ENCODE results near the gene VPS37C.

The VPS37C gene

DNA sequence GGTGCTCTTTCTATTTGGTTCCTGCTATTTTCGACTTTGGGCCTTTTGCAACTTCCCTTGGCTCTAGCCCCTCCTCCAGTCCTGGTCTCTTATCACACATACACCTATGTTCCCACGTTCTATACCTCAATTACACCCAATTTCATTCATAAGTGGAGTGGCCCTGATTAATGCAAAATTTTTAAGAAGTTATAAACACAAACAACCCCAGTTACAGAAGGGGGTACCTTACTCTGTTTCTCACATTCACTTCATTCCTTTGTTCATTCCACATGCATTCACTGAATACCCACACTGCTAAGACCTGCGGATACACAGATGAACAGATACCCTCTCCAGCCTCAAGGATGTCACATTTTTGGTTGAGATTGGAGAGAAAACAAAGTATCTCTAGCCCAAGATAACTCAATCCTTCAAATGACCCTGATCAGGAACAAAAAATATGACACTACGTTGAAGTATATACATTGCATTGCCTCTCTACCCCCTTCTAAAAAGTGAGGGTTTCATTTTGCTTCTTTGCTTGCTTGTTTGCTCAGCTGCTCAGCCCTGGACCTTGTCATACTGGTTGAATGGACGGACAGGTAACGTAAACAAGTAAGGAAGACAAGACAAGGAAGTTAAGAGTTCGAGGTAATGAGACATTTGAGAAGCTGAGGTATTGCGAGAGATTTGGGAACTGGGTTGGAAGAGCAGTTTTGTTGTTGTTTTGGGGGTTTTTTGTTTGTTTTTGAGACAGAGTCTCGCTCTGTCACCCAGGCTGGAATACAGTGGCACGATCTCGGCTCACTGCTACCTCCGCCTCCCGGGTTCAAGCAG is 3.6 kb upstream of the VPS37C start:
- Histone ChIP-seq H3K27ac (ENCODE audit: low read length) (no peak overlapping the region), H3K36me3 (ENCODE audit: control insufficient read depth, insufficient read depth, low read length) (no peaks in the 10 kb centered on the region), H3K27me3 (ENCODE audit: control insufficient read depth, insufficient read depth, low read length) (no peaks in the 10 kb centered on the region), H3K4me1 (ENCODE audit: control insufficient read depth, insufficient read depth, low read length) (peaks cover 1% of the 10 kb centered on the region; the same call in 1 of the 2 replicates), H3K9me3 (ENCODE audit: control insufficient read depth, insufficient read depth, low read length) (no peaks in the 10 kb centered on the region), H3K4me3 (ENCODE audit: low read length) (no peak overlapping the region)
- WGBS (ENCODE audit: insufficient coverage, insufficient read length) = 100% methylated on average over 2 of the region's 13 CpGs
- DNase-seq (ENCODE audit: low read depth, low spot score) = no peak

DNA sequence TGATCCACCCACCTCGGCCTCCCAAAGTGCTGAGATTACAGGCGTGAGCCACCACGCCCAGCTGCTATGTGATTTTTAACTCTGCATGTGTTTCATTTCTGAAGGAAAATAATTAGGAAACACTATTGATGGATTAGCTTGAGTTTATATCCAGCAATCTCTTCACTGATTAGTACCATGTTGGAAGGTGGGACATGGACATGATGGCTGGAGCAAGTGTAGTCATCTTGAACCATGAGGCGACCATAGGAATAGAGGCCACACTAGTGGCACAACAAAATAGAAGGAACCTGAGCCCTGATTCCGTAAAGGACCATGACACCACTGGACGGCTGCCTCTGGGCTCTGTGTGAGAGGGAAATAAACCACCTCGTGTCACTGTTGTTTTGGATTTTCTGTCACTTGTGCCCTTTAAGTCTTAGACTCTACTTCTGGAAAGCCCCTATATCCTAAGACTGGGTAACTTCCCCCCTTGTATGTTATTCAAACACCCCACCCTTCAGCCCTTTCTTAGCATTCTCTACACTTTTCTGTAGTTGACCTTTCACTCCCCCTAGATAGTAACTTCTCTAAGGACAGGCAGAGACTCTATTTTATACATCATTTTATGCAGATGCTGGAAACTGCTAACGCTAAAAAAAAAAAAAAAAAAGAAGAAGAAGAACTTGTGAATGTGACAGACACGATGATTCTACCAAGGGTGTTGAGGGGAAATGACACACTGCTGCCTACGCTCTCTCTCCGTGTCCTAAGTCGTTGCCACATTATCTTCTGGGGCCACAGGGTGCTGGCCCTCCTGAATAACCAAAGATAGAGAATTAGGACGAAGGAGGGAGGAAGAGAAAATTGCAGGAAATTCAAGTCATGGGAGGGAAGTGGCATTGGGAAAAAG is 2.7 kb upstream of the VPS37C start:
- no CpG with 5 or more reads among the region's 13 CpGs for WGBS (ENCODE audit: insufficient coverage, insufficient read length)
- Histone ChIP-seq H3K4me3 (ENCODE audit: low read length) (no peak overlapping the region), H3K36me3 (ENCODE audit: control insufficient read depth, insufficient read depth, low read length) (no peaks in the 10 kb centered on the region), H3K4me1 (ENCODE audit: control insufficient read depth, insufficient read depth, low read length) (peaks cover 1% of the 10 kb centered on the region; the same call in 1 of the 2 replicates), H3K9me3 (ENCODE audit: control insufficient read depth, insufficient read depth, low read length) (no peaks in the 10 kb centered on the region), H3K27me3 (ENCODE audit: control insufficient read depth, insufficient read depth, low read length) (no peaks in the 10 kb centered on the region), H3K27ac (ENCODE audit: low read length) (no peak overlapping the region)
- no peak for DNase-seq (ENCODE audit: low read depth, low spot score)

DNA sequence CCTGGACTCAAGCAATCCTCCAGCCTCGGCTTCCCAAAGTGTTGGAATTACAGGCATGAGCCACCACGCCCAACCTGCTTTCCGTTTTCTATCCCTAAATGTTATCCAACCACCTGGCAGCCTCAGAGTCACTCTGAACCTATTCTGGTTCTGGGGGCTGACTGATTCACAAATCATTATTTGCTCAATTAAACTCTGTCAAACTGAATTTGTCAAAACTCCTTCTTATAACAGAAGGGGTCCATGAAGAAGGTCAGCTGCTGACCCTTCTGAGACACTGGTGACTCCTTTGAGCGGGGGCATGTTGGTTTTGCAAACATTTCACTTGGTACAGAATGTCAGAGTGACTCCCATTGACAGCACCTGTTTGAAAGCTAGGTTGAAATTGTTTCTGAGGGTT is 1.8 kb upstream of the VPS37C start:
- Histone ChIP-seq H3K9me3 (ENCODE audit: control insufficient read depth, insufficient read depth, low read length) (no peaks in the 10 kb centered on the region), H3K27me3 (ENCODE audit: control insufficient read depth, insufficient read depth, low read length) (no peaks in the 10 kb centered on the region), H3K36me3 (ENCODE audit: control insufficient read depth, insufficient read depth, low read length) (no peaks in the 10 kb centered on the region), H3K4me3 (ENCODE audit: low read length) (no peak overlapping the region), H3K27ac (ENCODE audit: low read length) (no peak overlapping the region), H3K4me1 (ENCODE audit: control insufficient read depth, insufficient read depth, low read length) (peaks cover 1% of the 10 kb centered on the region; the same call in 1 of the 2 replicates)
- DNase-seq (ENCODE audit: low read depth, low spot score) = no peak
- no CpG with 5 or more reads among the region's 4 CpGs for WGBS (ENCODE audit: insufficient coverage, insufficient read length)

DNA sequence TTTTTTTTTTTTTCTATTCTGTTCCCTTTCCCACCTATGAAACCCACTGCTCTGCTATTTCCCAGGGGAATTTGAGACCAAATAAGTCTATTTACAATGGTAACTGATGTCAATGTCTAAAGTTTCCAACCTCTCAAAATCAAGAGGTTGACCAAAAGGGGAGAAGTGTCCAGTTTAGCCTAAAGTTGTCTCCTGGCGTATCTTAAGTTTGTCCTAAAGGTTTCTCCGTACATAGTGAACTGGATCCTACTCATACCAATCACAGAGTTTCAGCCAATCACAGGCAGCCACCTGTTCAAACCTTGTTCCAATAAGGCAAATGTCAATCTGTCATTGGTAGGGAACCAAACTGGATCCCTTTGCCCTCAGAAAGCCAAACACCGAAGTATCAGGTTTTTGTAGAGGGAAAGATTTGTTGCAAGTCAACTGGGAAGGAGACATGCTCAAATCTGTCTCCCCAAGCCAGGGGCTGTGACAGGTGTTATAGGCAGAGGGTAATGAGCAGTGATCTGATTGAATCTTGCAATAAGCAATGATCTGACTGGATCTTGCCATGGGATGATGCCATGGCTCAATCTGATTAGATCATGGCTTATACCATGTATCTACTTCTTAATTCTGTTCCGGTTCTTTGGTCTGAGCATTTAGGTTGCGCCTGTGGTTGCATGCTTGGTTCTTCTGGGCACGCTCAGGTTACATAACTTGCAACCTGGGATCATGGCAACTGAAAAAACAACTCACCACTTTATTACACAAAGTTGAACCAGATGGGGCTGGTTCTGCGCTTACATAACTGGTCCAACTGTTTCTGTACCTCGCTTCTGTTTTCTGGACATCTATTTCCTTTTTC is 1.1 kb upstream of the VPS37C start:
- H3K27ac ChIP-seq (ENCODE audit: low read length) = no peak overlapping the region

DNA sequence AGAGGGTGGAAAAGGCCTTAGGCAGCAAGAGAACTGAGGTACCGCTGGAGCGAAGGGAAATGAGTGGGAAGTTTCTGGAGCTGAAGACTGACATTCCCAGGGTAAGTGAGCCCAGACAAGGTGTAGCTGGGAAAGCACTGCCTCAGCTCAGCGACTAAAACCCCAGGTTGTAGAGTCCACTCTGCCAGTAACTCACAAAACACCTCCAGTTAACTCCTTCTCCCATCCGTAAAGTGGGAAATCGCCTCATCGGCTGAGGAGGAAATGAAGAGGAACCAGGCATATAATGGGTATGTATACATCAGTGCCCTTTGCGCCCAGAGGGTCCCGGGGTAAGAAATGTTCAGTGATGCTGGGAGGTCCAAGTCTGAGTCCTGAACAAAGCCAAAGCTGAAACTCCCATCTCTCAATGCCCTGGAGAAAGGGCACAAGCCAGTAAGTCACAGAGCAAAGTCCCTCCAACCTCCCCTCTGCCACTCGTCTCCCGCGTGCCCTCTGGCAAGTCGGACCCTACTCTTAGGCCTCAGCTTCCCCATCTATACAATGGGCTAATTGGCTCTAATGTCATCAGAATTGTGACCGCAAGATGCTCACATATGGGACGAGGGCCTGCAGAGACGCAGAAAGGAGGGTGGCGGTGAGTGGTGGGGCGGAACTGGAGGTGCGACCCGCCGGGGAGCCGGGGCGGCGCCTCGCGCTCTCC is 588 bp downstream of the VPS37C start:
- H3K4me1 ChIP-seq (ENCODE audit: control insufficient read depth, insufficient read depth, low read length) = peaks cover 1% of the 10 kb centered on the region; the same call in 1 of the 2 replicates
- WGBS (ENCODE audit: insufficient coverage, insufficient read length) = no CpG with 5 or more reads among the region's 25 CpGs
- DNase-seq (ENCODE audit: low read depth, low spot score) = no peak
- peak overlapping the region; percentile 99; the same call in 1 of the 2 replicates for H3K4me3 ChIP-seq (ENCODE audit: low read length)
- peaks cover 3% of the 10 kb centered on the region; the same call in 1 of the 2 replicates for H3K36me3 ChIP-seq (ENCODE audit: control insufficient read depth, insufficient read depth, low read length)
- no peaks in the 10 kb centered on the region for H3K27me3 ChIP-seq (ENCODE audit: control insufficient read depth, insufficient read depth, low read length)
- H3K27ac ChIP-seq (ENCODE audit: low read length) = no peak overlapping the region
- H3K9me3 ChIP-seq (ENCODE audit: control insufficient read depth, insufficient read depth, low read length) = no peaks in the 10 kb centered on the region

More for the DNA sequence above, 1.1 kb upstream of the VPS37C start:
- Histone ChIP-seq H3K9me3 (ENCODE audit: control insufficient read depth, insufficient read depth, low read length) (no peaks in the 10 kb centered on the region), H3K4me1 (ENCODE audit: control insufficient read depth, insufficient read depth, low read length) (peaks cover 1% of the 10 kb centered on the region; the same call in 1 of the 2 replicates), H3K4me3 (ENCODE audit: low read length) (peak overlapping the region; percentile 99; the same call in 1 of the 2 replicates), H3K27me3 (ENCODE audit: control insufficient read depth, insufficient read depth, low read length) (no peaks in the 10 kb centered on the region), H3K36me3 (ENCODE audit: control insufficient read depth, insufficient read depth, low read length) (peaks cover 3% of the 10 kb centered on the region; the same call in 1 of the 2 replicates)
- WGBS (ENCODE audit: insufficient coverage, insufficient read length) = no CpG with 5 or more reads among the region's 8 CpGs
- DNase-seq (ENCODE audit: low read depth, low spot score) = no peak

DNA sequence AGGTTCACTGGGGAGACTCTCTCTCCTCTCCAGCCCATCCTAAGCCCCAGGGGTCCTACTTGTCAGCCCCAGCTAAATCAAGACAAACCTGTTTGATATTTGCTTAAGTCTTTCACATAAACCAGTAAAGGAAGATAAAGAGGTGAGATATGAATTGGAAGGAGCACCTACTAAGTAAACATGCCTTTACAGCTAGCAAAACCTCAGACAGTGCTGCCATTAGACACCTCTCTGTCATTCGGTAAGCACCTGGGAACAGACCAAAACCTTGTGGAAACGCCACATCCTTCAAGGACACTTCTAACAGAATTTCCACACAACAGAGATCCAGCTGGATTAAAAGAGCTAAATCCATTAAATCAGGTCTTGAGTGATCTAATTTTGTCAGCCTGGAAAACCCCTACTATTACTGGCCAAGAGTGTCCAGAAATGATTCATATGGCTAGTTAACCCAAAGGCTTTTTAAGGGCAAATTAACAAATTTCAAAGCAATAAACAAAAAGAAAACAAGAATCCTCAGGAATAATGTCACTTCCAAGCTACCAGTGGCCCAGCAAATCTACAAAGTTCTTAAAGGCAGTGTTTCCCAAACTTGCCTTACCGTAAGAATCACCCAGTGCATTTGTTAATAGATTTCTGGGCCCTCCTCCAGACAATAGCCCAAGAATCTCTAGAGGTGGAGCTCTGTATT is 2.4 kb downstream of the VPS37C start:
- no peak for DNase-seq (ENCODE audit: low read depth, low spot score)
- WGBS (ENCODE audit: insufficient coverage, insufficient read length) = no CpG with 5 or more reads among the region's 3 CpGs
- Histone ChIP-seq H3K27me3 (ENCODE audit: control insufficient read depth, insufficient read depth, low read length) (no peaks in the 10 kb centered on the region), H3K4me1 (ENCODE audit: control insufficient read depth, insufficient read depth, low read length) (peaks cover 1% of the 10 kb centered on the region; the same call in 1 of the 2 replicates), H3K9me3 (ENCODE audit: control insufficient read depth, insufficient read depth, low read length) (no peaks in the 10 kb centered on the region), H3K27ac (ENCODE audit: low read length) (no peak overlapping the region), H3K4me3 (ENCODE audit: low read length) (no peak overlapping the region), H3K36me3 (ENCODE audit: control insufficient read depth, insufficient read depth, low read length) (peaks cover 3% of the 10 kb centered on the region; the same call in 1 of the 2 replicates)

DNA sequence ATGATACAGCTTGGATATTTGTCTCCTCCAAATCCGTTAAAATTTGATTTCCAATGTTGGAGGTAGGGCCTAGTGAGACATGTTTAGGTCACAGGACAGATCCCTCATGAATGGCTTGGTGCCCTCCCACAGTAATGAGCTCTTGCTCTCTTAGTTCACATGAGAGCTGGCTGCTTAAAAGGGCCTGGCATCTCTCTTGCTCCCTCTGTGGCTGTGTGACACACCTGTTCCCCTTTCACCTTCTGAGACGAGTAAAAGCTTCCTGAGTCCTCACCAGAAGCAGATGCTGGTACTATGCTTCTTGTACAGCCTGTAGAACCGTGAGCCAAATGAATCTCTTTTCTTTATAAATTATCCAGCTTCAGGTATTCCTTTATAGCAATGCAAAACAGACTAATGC is 3.5 kb downstream of the VPS37C start:
- Histone ChIP-seq H3K27me3 (ENCODE audit: control insufficient read depth, insufficient read depth, low read length) (no peaks in the 10 kb centered on the region), H3K36me3 (ENCODE audit: control insufficient read depth, insufficient read depth, low read length) (peaks cover 3% of the 10 kb centered on the region; the same call in 1 of the 2 replicates), H3K4me3 (ENCODE audit: low read length) (no peak overlapping the region), H3K4me1 (ENCODE audit: control insufficient read depth, insufficient read depth, low read length) (peaks cover 1% of the 10 kb centered on the region; the same call in 1 of the 2 replicates), H3K9me3 (ENCODE audit: control insufficient read depth, insufficient read depth, low read length) (no peaks in the 10 kb centered on the region), H3K27ac (ENCODE audit: low read length) (no peak overlapping the region)
- no CpG with 5 or more reads among the region's 3 CpGs for WGBS (ENCODE audit: insufficient coverage, insufficient read length)
- no peak for DNase-seq (ENCODE audit: low read depth, low spot score)

DNA sequence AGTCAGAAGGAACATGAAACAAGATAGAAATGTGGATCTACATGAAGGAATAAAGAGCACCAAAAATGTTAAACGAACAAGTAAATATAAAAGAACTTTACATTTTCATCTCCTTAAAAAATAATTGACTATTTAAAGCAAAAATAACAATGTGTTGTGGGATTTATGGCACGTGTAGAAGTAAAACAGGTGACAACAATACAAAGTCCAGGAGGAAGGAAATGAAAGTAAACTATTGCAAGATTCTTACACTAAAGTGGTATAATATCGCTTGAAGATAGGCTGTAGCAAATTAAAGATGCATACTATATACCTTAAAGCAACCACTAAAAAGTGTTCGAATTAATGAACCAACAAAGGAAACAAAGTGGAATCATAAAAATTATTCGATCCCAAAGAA is 5.5 kb downstream of the VPS37C start:
- Histone ChIP-seq H3K9me3 (ENCODE audit: control insufficient read depth, insufficient read depth, low read length) (no peaks in the 10 kb centered on the region), H3K27ac (ENCODE audit: low read length) (no peak overlapping the region), H3K4me3 (ENCODE audit: low read length) (no peak overlapping the region), H3K36me3 (ENCODE audit: control insufficient read depth, insufficient read depth, low read length) (peaks cover 3% of the 10 kb centered on the region; the same call in 1 of the 2 replicates), H3K27me3 (ENCODE audit: control insufficient read depth, insufficient read depth, low read length) (no peaks in the 10 kb centered on the region), H3K4me1 (ENCODE audit: control insufficient read depth, insufficient read depth, low read length) (no peaks in the 10 kb centered on the region)
- no peak for DNase-seq (ENCODE audit: low read depth, low spot score)
- WGBS (ENCODE audit: insufficient coverage, insufficient read length) = no CpG with 5 or more reads among the region's 5 CpGs

DNA sequence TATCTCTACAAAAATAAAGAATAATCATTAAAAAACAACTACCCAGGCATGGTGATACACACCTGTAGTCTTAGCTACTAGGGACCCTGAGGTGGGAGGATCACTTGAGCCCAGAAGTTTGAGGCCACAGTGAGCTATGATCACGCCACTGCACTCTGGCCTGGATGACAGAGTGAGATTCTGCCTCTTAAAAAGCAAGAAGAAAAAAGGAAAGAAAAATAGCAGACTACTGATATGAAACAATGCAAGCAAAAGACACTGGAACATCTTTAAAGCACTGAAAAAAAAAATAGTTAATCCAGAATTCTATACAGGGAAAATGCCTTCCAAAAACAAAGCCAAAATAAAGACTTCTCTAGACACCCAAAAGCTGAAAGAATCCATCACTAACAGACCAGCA is 5.9 kb downstream of the VPS37C start:
- no peak overlapping the region for H3K27ac ChIP-seq (ENCODE audit: low read length)
- WGBS (ENCODE audit: insufficient coverage, insufficient read length) = no CpG with 5 or more reads among the region's 1 CpG
- DNase-seq (ENCODE audit: low read depth, low spot score) = no peak
- H3K4me1 ChIP-seq (ENCODE audit: control insufficient read depth, insufficient read depth, low read length) = no peaks in the 10 kb centered on the region
- H3K36me3 ChIP-seq (ENCODE audit: control insufficient read depth, insufficient read depth, low read length) = peaks cover 3% of the 10 kb centered on the region; the same call in 1 of the 2 replicates
- no peaks in the 10 kb centered on the region for H3K9me3 ChIP-seq (ENCODE audit: control insufficient read depth, insufficient read depth, low read length)
- no peaks in the 10 kb centered on the region for H3K27me3 ChIP-seq (ENCODE audit: control insufficient read depth, insufficient read depth, low read length)
- H3K4me3 ChIP-seq (ENCODE audit: low read length) = no peak overlapping the region

Data from iPS DF 6.9 (cell line).